Hematopoietic multipotent progenitor cell treated with erythropoietin and hydrocortisone succinate and interleukin-3 and kit ligand, for 4 days (in vitro differentiated cells): ENCODE data around the gene TMEM184B.
A peak's percentile ranks its signal among the peaks of the same experiment; 100 is the strongest.

Source experiments
- DNase-seq: peaks from one replicate; pipeline ENCODE4 v3.0.0-alpha.2; 2015

Gene TMEM184B

DNA sequence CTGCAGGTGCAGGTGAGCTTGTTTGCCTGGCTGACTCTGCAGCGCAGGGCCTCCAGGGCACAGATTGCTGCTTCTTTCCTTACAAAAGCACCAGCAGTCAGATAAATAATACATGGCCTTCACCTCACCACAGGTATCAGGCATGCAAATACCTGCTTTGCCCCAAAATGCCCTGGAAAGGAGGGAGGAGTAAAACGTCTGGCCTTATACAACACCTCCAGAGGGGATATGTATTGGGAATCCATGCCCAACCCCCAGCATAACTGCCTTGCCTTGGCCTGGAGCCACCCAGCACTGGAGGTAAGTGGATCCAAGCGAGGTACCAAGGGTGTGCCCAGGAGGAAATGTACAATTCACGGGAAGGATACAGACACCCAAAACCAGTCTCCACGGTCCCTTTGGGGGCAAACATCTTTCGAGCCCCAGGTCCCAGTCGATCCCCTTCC lies 860 bp downstream of the TMEM184B start:
- peak; percentile 12 for DNase-seq

DNA sequence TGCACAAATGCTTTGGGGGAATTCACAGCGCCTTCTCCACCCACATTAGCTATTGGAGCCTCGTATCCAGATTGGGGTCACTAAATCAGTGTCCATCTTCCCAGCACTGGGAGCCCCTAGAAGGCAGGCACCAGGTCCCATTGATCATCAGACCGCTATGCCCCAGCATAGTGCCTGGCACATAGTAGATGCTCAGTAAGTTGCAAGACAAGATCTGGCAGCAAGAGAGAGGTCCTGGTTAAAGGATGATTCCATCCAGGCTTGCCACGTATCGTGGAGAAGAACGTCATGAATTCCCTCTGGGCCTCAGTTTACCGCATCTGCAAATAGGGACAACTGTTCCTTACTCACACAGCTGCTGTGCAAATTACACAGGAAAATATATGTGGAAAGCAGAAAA lies 1.7 kb downstream of the TMEM184B start:
- DNase-seq, result no peak

DNA sequence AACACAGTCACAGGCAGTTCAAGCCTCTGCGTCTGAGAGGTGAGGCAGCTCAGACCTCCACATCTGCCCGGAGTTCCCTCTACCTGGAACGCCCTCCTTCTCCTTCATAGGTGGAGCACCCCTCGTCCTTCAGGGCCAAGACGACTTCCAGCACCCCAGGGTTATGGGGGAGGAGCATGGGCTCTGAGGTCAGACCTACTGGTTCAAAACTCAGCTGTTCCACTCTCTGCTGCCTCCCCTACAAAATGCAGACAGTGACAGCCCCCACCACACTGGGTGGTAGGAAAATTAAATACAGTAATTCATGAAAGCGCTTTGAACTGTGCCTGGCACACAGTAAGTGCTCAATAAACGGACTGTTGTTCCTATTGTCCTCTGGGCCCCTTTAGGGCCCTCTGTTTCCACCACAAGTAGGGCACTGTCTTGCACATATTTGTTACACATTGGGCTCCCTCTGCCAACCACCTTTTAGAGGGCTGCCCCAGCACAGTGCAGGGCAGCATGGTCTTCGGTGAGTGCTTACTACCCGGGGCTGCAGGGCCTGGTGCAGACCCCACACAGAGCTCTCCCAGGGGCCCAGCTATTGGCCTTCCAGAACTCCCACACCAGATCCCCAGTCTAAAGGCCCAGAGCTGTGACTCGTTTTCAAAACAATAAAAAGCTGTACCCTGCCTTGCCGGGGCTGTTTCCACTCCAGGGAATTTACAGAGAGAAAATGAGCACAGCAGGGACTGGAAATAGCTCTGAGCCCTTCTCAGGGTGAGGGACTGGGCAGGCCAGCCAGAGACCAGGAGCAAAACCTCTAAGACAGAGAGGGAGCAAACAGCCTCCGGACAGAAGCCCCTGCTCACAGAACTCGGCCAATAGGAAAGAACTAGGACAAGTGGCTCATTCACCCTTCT lies 2.5 kb downstream of the TMEM184B start:
- DNase-seq, result no peak

DNA sequence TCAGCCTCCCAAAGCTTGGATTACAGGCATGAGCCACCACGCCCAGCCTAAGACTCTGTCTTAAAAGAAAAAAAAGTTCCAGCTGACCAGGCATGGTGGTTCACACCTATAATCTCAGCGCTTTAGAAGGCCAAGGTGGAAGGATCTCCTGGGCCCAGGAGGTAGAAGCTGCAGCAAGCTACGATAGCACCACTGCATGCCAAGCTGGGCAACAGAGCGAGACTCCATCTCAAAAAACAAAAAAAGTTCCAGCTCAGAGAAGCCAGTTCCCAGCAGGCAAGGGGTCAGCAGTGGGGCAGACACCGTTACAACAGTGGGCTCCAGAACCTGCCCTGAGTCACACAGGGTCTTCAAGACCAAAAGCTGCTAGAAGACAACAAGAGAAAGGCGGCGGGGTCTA lies 3.3 kb downstream of the TMEM184B start:
- no peak for DNase-seq

DNA sequence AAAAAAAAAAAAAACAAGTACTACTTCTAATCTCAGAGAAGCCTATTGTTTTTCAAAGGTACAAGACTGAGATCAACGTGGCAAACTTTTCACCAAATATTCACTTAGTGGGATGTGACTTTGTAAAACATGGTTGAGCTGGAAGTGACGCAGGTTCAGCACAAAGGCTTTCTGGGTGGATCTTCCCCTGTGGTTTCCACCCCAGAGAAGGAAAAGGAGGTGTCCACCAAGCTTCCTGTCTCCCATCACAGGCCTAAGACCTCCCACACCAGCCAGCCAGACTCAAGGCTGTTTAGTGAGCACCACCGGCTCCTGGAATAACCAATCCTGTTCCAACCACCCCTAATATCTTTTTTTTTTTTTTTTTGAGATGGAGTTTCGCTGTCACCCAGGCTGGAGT lies 5.7 kb downstream of the TMEM184B start:
- peak; percentile 89 for DNase-seq

DNA sequence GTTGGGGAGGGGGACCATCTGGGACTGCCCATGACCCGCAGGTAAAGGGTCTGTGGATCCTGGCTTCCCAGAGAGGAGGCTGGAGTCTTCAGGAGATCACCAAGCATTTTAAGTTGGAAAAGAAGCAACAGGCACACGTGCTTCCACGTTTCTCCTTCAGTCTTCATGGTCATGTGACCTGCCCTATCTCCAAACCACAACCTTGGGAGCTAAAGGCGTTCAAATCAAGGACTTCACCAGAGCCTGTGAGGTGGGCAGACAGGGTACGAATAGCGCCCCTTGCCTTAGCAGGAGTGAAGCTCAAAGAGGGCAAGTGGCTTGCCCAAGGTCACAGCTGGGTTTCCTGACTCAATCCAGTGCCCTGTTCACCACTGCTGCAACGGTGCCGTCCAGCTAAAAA lies 6.7 kb downstream of the TMEM184B start:
- peak; percentile 87 for DNase-seq

DNA sequence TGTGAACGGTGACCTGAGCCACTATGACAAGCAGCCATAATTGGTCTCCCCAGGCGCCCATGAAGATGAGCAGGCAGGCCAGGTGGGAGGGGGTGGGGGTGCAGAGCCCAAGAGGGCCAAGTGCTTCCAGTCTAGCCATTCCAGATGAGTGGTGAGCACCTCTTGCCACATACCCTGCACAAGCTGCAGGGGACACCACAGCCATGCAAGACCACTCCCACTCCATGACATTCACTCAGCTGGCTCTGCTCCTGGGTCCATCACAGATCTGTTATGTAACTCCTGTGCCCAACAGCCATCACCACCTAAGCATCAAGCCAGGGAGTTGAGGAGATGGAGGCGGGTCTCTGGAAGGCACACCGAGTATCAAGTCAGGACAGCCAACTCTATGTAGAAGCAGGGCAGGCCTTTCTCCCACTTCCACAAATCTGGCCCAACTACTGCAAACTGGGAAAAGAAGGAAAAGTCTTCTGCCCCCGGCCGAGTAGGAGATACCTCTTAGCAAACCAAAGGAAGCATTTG lies 8.4 kb downstream of the TMEM184B start:
- DNase-seq, result no peak

DNA sequence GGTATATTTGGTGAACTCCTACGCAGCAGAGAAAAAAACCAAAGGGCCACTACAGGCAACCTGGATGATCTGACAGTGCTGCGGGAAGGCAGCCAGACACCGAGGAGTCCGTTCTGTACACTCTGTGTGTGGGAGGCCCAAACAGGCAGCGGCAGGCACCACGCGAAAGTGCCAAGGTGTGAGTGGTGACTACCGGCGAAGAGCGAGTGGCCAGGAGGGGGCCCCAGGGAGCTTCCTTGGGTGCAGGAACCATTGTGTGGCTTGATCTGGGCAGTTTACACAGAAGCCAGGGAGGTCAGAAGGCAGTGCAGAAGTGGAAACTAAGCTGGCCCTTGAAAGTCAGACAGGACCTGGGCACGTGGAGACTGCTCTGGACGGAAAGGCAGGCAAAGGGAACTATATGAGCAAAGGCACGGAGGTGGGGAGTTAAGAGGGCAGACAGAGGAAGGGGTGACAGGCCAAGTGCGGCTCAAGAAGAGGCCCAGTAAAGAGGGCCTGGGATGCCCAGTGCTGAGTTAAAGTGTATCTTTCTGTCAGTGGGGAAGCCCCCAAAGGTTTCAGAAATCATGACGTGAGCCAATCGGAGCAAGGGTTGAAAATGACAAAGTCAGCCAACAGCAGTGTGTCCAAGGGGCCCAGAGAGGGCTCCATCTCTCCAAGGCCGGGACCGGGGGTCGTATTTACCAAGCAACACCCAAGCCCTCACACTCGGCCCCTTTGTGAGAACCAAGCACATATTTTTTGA lies 10.6 kb downstream of the TMEM184B start:
- DNase-seq, result peak; percentile 67

DNA sequence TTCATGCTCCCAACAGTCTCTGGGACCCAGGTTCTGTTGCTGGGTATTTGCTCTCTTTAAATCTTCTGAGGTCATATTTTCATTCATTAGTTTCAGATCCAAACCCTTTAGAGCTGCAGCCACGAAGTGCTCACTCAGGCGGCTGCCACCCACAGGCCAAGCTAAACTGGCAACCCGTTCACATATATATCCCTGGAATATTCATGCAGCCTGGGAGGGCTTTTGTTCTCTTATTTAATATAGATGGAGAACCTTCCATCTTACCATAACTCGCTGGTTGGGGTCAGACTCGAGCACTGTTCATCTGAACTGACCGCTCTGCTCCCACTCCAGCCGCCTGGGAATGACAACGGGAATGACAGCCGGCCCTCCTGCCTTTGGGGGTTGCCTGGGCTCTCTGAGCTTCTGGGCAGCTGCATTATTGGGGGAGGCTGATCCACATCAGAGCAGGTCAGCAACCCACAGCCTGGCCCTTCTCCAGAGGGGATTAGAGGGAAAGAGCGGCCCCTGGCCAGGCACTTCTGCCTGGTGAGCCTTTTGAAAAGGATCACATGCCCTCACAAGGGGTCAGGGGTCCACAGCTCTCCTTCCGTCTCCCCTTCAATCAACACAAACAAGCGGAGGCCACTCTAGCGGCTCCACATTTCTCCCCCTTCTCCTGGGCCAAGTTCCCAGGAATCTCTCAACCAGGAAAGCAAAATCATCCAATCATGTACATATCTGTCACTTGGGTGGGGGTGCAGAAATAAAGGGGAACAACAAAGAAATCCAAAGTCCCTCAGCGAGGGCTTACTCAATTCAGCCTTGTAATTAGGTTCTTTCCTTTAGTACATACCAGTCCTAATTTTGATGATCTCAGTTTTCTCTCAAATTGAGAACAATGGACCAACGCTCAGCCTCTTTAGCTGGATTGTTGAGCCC lies 11.8 kb downstream of the TMEM184B start:
- DNase-seq, result no peak

DNA sequence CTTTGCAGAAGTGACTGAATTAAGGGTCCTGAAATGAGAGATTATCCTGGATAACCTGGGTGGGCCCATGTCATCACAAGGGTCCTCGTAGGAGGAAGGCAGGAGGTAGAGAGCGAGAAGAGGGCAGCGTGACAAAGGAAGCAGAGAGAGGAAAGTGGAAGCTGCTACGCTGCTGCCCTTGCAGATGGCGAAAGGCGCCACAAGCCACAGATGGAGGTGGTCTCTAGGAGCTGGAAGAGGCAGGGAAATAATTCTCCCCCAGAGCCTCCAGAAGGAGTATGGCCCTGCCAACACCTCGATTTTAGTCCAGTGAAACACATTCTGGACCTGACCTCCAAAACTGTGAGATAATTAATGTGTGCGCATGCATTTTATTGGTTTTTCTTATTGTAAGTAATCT lies 13.4 kb downstream of the TMEM184B start:
- DNase-seq, result no peak

DNA sequence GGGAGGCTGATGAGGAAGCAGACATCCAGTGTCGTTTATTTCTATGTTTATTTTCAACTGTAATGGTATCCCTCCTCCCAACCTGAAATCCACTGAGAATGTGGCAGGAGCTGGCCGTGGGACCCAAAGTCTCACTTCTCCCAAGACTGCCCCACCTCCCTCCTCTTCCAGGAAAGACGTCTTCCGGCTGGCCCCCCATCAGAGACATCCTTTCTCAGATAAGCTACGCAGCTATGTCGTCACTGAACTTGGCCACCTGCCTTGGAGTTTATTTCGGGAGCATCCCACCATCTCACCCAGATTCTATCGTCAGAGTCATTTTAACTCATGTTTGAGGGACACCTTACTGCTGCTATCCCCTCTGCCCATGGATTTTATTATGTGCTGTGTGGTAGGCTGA lies 13.9 kb downstream of the TMEM184B start:
- DNase-seq, result no peak

DNA sequence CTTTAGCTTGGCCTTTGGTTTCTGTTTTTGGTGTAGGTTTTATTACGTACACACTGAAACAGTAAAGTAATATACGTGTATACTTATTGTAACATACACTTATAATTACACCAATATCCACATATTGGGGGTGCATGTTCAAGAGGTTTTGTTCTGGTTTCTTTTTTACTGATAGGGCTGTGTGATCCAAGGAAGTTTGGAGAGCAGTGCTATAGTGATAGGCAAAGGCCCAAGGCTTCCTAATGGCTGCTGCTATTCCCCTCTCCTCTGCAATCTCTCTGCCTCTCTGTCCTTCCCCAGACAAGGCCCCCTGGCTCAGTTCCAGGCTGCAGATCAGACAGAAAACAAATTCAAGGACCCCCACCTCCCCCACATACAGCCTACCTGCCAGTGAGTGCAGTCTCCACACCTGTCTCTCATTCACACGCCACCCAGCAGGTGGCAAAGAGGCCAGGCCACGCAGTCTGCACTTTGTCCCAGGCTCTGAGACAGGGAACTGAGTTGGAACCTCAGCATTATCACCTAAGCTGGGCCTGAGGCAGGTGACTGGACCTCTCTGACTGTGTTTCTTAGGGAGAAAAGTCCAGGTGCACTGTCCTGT lies 15.1 kb downstream of the TMEM184B start:
- no peak for DNase-seq

DNA sequence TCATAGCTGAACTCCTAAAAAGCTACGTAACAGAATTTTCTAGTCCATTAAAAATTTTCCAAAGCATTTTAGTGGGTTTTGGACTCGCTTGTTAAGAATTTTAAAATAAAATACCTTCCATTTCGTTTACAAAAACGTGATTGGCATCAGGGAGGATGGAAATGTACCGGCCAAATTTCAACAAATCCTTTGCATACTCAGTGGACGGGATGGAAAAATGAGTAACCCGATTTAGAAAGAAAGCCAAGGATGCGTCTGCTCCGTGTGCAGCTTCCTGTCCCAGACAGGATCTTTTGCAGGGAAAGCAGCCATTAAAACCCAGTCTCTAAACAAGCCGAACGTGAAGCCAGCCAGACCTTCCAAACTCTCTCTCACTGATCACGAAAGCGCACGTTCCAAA lies 15.6 kb downstream of the TMEM184B start:
- DNase-seq, result no peak

DNA sequence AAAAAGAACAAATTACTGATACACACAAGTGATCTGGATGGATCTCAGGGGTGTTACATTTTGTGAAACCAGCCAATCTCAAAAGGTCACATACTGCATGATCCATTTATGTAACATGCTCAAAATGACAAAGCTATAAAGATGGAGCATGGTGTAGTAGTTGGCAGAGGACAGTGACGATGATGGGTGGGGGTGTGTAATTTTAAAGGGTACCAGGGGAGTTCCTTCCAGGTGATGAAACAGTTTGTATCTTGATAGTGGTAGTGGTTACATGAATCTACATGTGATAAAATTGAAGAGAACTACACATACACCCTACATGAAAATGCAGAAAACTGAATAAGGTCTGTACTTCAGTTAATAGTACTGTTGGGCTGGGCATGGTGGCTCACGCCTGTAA lies 17.1 kb downstream of the TMEM184B start:
- DNase-seq, result no peak

DNA sequence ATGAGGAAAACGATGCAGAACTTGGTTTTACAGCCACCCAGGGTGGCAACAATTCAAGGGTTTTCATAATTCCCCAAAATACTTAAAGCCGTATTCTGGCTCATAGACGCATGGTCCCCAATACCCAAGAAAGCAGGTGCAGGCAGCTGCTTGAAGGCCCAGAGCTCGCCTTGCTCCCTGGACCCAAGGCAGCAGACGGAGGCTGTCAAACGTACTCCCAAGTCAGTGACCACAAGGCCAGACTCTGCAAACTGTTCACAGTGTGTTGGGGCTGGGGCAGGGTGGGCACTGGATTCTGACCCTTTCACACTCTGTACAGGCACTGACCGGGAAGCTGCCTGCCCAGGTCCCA lies 21.5 kb downstream of the TMEM184B start:
- no peak for DNase-seq

DNA sequence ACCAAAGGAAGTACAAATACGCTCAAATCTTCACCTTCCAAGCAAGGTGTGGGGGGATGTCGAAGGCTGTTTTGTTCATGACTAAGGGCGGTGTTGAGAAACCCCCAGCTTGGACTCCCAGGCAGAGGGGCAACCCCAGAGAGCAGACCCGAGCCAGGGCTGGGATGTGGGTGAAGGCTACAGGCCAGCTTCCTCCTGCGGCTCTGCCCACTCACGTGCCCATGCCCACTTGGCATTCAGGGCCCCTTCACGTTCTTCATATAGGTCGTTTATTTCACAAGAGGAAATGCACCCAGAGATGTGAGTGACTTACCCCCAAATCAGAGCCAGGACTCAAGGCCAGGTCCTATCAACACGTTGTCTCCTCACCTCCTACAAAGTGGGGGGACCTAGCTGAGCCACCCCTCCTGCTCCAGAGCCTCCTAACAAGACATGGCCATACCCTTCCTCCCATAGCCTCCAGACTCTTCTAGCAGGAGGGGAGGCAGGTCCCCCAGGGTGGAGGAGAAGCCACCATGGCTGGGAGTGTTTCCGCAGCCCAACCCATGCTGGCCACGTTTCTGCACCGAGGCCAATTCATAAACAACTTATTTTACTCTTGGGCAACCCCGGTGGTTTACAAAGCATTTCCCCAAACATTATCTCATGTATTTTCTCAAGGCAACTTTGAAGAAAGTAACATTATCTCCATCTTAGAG lies 22.0 kb downstream of the TMEM184B start:
- no peak for DNase-seq

DNA sequence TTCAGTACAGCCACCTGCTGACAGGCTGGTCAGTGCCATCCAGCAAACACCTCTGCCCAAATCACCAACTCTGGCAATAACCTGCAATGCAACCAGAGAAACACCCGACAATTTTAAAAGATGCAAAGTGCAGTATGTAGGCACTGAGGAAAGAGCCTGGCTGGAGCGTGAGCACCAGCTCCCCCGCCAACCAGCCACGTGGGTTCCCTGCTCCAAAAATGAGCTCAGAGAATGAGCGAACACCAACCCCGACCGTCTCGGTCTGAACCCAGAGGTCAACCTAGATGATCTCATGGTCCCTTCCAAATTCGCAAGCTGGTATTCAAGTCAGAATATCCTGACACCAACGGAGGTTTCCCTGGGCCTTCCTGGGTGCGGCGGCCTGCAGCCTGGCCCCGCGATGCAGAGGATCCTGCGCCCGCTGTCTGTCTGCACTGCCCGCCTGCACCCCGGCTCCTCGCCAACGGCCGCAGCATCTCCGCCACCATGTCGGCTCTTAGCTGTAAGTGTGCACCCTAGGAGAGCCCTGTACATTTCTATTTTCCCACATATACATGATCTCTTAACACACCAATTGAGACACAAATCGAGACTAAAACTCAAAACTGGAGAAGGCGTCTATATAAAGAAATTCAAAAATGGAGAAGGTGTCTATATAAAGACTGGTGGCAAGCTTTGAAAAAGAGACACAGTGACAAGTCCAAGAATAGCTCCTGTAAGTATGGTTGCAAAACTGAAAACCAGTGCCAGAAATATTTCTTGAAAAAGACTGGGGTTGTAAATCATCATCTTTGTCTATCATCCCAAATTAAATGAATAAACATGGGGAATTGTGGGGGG lies 22.8 kb downstream of the TMEM184B start:
- DNase-seq, result no peak

DNA sequence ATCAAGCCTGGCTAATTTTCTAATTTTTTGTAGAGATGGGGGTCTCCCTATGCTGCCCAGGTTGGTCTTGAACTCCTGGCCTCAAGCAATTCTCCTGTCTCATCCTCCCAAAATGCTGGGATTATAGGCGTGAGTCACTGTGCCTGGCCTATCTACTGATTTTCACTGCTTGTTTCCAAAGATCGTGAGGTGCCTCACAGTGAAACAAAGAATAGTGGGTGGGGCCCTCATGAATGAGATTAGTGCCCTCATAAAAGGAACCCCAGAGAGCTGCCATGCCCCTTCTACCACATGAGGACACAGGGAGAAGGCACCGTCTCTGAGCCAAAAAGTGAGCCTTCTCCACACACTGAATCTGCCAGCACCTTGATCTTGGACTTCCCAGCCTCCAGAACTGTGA lies 23.5 kb downstream of the TMEM184B start:
- DNase-seq, result no peak

DNA sequence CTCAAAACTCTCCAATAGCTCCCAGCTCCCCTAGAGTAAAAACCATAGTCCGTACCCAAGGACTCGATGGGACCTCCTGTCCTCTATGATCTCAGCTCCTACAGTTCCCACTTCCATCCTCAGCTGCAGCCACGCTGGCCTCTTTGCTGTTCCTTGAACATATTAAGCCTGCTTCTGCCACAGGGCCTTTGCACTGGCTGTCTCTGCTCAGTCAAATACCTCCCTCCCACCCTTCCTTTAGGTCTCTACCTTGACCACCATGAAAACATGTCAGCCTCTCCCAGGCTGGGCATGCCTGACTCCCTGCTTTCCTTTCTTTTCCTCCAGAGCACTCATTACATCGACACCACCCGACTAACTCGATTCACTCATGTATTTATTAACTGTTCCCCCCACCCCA lies 24.5 kb downstream of the TMEM184B start:
- DNase-seq, result no peak

DNA sequence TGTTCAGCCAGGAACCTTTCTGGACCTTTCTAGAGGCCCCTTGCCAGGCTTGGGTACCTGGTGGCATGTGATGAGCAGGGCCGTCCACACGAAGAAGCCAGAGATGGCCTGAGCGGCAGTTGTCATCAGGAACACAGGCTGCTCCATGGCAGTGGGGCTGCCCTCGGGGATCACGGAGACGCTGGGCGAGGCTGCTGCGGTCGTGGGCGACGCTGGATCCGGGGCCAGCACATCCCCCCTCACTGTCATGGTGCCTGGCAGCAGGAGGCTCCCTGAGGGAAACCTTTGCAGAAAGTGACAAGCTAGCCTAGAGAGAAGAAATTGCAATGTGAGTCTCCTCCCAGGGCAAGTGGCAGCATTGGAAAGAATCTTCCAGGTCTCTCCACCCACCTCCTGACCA lies 25.1 kb downstream of the TMEM184B start:
- no peak for DNase-seq

DNA sequence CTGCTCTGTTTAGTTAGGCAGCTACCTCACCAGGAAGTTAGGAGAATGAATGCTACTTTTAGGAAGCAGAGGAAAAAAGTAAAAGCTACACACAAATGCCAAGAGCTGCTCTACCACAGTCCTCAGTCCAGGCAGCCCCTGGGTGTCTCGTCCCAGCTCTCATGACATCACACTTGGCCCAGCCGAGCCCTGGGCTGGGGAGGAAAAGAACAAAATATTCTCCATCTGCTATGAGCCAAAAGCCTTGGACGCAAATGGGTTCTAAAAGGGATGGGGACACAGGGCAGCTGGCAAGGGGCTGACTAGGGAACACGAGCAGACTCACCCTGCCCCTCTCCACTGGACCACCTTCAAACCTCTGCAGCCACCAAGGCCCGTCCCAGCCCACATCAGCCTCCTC lies 26.1 kb downstream of the TMEM184B start:
- no peak for DNase-seq
